Brain microvascular endothelial cell (primary cell): Measurements from ENCODE around the gene CFAP74.

ENCODE experiments used
- DNase-seq: peaks from one replicate; pipeline ENCODE4 v3.0.0-alpha.2; 2020
- H3K27ac ChIP-seq: fragments of 250-450 bp; sonication (Bioruptor Pico); 2 replicates; pipeline ENCODE4 v1.5.1; 2020; ENCODE audit warnings: mild to moderate bottlenecking, moderate library complexity
- H3K27me3 ChIP-seq: fragments of 250-450 bp; sonication (Bioruptor Pico); replicated peaks from 2 replicates; pipeline ENCODE4 v1.5.1; 2020; ENCODE audit warnings: mild to moderate bottlenecking
- H3K36me3 ChIP-seq: fragments of 250-450 bp; sonication (Bioruptor Pico); replicated peaks from 2 replicates; pipeline ENCODE4 v1.5.1; 2020; ENCODE audit warnings: mild to moderate bottlenecking
- H3K4me3 ChIP-seq: 2 replicates; pipeline ENCODE4 v1.5.1; 2011; ENCODE audit warnings: low read depth, mild to moderate bottlenecking, control low read depth, low read length, moderate library complexity
- in situ Hi-C: cut with HindIII; loops from 2 replicates; pipeline ENCODE4 v1.10.0; 2017; ENCODE audit warnings: low sequenced_read_pairs, low pct_ligation_motif_present
- TF ChIP-seq, protein P1 (sequence below): IDR thresholded peaks from 2 replicates; pipeline ENCODE4 v1.5.1; 2011; ENCODE audit warnings: low read depth, mild to moderate bottlenecking, moderate library complexity, low read length, control low read depth, inconsistent platforms; ENCODE audit errors: missing control alignments

CFAP74 gene

DNA sequence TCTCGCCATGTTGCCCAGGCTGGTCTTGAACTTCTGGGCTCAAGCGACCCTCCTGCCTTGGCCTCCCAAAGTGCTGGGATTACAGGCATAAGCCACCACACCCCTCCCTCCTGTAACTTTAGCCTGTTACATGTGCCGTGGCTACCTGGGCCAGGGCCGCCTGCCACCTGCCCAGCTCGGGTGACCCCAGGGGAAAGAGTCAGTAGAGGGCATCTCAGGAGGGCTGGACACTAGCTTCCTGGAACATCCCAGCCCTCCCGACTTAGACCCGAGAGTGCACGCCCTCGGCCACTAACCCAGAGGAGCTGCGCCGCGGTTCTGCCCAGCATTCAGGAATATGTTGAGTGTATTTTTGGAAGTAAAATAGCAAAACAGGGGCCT, 44.1 kb downstream of the CFAP74 start:
- in situ Hi-C loops = no loop called here
- DNase-seq = no peak
- H3K27me3 ChIP-seq = peaks cover 15% of the 10 kb centered on the region
- H3K4me3 ChIP-seq = no peak overlapping the region
- H3K36me3 ChIP-seq = no peaks in the 10 kb centered on the region
- TF ChIP-seq, protein P1, sequence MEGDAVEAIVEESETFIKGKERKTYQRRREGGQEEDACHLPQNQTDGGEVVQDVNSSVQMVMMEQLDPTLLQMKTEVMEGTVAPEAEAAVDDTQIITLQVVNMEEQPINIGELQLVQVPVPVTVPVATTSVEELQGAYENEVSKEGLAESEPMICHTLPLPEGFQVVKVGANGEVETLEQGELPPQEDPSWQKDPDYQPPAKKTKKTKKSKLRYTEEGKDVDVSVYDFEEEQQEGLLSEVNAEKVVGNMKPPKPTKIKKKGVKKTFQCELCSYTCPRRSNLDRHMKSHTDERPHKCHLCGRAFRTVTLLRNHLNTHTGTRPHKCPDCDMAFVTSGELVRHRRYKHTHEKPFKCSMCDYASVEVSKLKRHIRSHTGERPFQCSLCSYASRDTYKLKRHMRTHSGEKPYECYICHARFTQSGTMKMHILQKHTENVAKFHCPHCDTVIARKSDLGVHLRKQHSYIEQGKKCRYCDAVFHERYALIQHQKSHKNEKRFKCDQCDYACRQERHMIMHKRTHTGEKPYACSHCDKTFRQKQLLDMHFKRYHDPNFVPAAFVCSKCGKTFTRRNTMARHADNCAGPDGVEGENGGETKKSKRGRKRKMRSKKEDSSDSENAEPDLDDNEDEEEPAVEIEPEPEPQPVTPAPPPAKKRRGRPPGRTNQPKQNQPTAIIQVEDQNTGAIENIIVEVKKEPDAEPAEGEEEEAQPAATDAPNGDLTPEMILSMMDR = no peak
- H3K27ac ChIP-seq = no peak overlapping the region

DNA sequence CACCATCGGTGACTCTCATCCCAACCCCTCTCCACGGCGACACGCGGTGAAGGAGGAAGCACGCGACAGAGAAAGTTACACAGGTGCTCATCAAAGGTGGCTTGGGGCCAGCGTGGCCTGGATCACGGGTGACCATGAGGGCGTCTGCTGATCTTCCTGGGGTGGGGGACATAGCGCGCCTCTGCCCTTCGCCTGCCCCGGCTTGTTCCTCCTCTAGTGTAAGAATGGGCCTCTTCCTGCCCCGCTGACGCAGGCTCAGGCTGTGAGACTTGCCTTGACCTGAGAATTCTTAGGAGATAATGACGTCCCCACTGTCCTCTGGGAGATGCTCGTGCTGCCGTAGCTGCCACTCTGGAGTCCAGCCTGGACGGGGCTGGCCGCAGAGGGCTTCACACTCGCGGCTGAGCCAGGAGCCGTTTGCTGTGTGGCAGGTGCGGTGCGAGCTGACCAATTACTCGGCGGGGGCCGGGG, 45.5 kb downstream of the CFAP74 start:
- no peaks in the 10 kb centered on the region for H3K36me3 ChIP-seq
- TF ChIP-seq, protein P1 = no peak
- in situ Hi-C loops = no loop called here
- no peak for DNase-seq
- peaks cover 15% of the 10 kb centered on the region for H3K27me3 ChIP-seq
- no peak overlapping the region for H3K27ac ChIP-seq
- no peak overlapping the region for H3K4me3 ChIP-seq

DNA sequence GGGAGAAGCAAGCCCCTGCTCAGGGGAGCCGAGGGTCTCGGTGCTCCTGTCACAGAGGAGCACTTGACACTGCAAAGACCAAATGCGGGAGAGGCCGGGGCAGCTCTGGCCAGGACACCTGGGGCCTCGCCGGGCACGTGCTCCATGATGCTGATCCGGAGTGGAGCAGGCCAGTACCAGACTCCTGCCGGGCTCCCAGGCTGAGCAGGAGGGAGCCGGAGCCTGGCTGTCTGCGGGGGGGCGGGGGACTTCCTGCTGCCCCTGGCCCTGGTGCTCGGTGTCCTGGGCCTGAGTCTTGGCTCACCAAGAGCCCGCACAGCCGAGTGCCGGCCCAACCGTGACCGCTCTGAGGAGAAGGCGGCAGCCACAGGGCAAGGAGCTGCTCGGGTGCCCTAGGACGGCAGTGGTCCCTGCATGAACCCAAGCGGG, 46.0 kb downstream of the CFAP74 start:
- no peak for DNase-seq
- no peak overlapping the region for H3K4me3 ChIP-seq
- peaks cover 14% of the 10 kb centered on the region for H3K27me3 ChIP-seq
- in situ Hi-C loops = no loop called here
- H3K36me3 ChIP-seq = no peaks in the 10 kb centered on the region
- TF ChIP-seq, protein P1 = no peak
- no peak overlapping the region for H3K27ac ChIP-seq

DNA sequence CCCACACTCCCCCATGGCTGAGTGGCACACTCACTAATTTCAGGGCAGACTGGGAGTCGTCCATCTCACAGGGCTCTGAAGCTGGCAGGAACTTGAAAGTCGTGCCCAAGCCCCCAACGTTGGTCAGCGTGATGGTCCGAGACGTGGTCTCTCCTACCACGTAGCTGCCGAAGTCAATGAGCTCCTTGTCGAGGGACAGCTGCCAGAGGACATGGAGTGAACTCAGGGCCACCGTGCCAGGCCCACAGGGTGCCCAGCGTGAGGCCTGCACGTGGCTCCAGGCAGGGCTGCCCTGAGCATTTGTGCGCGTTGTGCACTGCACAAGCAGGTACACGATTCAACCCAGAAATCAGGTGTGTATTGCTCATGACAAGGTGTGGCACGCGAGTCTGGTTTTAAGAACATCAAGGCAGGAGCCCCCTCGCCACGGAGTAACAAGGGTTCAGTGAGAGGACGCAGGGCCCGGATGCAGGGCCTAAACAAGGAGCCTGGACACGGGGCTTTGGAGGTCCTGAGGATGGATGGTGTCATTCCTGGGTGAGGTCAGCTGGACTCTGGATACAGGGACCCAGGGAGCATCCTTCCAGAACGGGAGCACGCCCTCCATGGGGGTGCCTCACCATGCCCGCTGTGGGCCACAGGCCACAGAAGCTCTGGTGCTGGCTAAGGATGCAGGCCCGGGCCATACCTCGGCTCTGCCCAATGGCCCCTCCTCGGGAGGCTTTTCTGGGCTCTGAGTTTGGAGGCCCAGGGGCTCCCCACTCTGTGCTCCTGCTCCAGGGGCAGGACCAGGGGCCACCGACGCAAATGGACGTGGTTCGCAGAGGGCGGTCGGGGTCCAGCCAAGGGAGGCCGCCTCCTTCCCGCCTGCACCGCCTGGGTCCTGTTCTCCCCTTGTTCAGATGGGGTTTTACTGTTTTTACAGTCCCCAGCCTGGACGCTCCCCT, 46.7 kb downstream of the CFAP74 start:
- in situ Hi-C loops = no loop called here
- no peaks in the 10 kb centered on the region for H3K36me3 ChIP-seq
- H3K4me3 ChIP-seq = no peak overlapping the region
- peaks cover 13% of the 10 kb centered on the region for H3K27me3 ChIP-seq
- no peak for DNase-seq
- no peak overlapping the region for H3K27ac ChIP-seq
- TF ChIP-seq, protein P1 = no peak

DNA sequence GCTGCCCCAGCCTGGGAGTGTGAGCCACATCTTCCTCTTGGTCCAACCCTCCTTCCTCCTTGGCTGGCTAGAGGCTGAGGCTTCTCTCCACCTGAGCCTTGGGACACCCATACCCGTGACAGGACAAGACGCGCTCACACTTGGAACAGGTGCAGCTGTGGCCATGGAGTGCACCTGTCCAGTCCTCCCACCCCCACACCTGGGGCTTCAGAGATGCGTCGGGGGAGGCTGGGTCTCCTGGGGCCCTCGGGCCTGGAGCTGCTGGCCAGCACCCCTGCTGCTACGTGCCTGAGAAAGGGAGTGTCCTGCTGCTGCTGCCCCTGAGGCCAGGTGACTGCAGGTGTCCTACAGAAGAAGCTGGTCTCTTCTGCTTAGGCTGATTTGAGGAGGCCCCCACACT, 47.5 kb downstream of the CFAP74 start:
- DNase-seq = no peak
- TF ChIP-seq, protein P1 = no peak
- in situ Hi-C loops = no loop called here
- H3K27ac ChIP-seq = no peak overlapping the region
- H3K4me3 ChIP-seq = no peak overlapping the region
- peaks cover 11% of the 10 kb centered on the region for H3K27me3 ChIP-seq
- H3K36me3 ChIP-seq = no peaks in the 10 kb centered on the region
